HG02571 (cell line): ENCODE results near the gene BRAT1.
"Not testable (repeated sequence)": the region's sequence is repeated elsewhere in the genome, so short reads cannot be mapped to it uniquely, and the experiment has no call there.

Experiments used
- ATAC-seq: cut with Tn5 transposase; IDR thresholded peaks from one replicate; pipeline ENCODE4 v1.9.1; 2021; ENCODE audit warnings: mild to moderate bottlenecking, moderate library complexity; ENCODE audit not compliant: unreplicated experiment

The BRAT1 gene

GRCh38 chr7:2555121-2556052 is at the start of gene BRAT1:
BRAT1 (minus strand) TSS chr7:2555524; CDS start chr7:2554431, 1,093 bp downstream.
- peak; percentile 69 for ATAC-seq

GRCh38 chr7:2604608-2605174 is 49.4 kb upstream of the BRAT1 start:
- ATAC-seq: no peak

- no peak for ATAC-seq
Observed at GRCh38 chr7:2603044-2603965, 48.0 kb upstream of the BRAT1 start.

- ATAC-seq: no peak
Observed at GRCh38 chr7:2602406-2603043, 47.2 kb upstream of the BRAT1 start.

- ATAC-seq: no peak
Observed at GRCh38 chr7:2601907-2602306, 46.6 kb upstream of the BRAT1 start.

- no peak for ATAC-seq
Observed at GRCh38 chr7:2601065-2601464, 45.7 kb upstream of the BRAT1 start.

GRCh38 chr7:2598154-2598823 is 43.0 kb upstream of the BRAT1 start:
- no peak for ATAC-seq

GRCh38 chr7:2597273-2597640 is 41.9 kb upstream of the BRAT1 start:
- ATAC-seq: no peak

DNA sequence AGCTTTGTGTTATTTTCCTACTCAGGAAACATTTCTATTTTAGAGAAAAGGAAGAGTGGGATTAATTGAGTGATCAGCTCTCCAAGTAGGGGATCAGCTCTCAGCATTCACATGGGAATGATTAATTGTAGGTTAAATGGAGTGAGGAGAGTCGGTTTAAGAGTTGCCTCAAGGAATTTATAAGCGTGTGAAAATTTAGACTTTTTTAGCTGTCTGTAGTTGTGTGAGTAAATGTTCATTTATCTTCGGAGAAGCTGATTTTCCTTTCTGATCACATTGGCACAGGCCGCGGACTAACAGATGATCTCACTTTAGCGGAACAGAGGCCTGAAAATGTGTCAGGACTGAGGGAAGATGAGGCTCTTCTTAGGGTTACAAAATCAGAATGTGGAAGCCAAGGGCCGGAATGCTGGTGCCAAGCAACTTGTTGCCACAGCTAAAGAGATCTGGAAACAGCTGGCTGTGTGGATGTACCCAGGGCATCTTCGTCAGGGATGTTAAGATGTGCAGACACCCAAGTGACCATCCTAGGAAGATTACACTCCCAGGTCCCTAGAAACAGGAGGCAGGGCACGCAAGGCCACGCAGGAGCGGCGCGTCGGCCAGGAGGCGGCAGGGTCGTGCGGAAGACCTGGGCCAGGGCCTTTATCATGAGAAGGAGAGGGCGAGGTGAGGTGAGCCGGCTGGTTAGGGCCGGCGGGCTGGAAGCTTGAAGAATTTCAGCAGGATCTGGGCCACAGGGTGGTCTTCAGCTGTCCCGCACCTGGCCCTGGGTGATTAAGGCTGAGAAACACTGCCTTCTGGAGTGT is 41.3 kb upstream of the BRAT1 start:
- ATAC-seq: no peak

- ATAC-seq: no peak
Observed at GRCh38 chr7:2595258-2595860, 40.0 kb upstream of the BRAT1 start.

DNA sequence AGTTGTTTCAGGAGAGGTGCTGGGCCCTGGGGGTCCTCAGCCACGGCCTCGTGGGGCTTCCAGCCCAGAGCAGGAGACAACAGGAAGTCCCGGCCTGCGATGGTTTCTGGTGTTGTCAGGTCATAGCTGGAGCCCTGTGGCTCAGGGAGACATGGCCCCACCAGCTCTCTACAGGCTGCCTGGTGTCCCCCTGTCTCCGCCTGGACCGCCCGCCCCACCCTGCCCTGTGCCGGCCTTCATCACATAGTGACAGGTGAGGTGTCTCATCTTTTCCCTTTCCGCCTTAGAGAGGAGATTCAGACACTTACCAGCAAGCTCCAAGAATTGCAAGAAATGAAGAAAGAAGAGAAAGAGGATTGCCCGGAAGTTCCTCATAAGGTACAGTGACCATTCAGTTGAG is 39.3 kb upstream of the BRAT1 start:
- ATAC-seq: no peak

DNA sequence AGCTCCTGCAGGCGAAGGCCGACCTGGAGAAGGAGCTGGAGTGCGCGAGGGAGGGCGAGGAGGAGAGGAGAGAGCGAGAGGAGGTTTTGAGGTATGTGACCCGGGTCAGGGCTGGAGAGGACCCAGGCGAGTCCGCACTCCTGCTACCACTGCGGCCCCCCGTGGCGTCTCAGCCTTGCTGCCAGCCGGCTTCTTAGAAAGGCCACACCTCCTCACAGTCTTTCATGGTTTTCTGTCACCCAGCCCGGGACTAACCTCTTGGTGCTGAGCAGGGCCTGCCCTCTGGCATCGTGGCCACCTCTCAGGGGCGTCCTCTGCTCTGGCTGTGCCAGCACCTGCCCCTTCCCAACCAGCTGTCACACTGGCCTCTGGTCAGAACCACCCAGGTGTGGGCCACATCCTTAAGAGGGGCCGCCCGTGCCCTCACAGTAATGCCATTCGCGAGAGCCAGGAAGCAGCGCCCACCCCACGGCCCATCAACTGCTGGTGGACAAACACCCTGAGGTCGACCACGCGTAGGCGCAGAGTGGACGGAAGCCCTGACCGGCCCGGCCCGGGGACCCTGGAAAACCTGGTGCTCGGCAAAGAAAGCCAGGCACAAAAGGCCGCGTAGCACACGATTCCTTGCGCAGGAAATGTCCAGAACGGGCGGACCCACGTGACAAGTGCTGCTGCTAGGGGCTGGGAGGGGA is 37.9 kb upstream of the BRAT1 start:
- no peak for ATAC-seq

DNA sequence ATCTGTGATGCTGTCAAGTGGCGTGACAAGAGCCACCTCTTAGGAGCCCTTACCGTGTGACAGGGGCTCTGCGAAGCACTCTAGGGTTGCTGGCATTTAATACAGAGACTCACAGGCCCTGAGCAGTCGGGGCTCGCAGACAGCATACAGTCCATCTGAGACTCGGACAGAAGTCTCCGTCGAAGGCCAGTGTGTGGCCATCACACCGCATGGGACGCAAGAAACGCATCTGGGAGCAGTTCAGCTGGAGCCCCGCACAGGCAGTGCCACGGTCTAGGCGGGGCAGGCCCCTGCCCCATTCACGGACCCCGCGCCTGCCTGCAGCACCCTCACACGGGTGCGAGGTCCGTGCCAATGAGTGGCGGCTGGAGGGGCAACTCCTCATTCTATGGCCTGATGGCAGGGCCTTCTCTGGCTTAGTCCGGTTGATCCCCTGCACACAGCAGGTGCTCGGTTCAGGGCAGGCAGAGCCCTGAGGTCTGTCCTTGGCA is 37.1 kb upstream of the BRAT1 start:
- no peak for ATAC-seq

- ATAC-seq: not testable (repeated sequence)
Observed at GRCh38 chr7:2589941-2590340, 34.6 kb upstream of the BRAT1 start.

GRCh38 chr7:2589341-2589740 is 34.0 kb upstream of the BRAT1 start:
- ATAC-seq: no peak

- no peak for ATAC-seq
Observed at GRCh38 chr7:2587778-2588177, 32.5 kb upstream of the BRAT1 start.

- no peak for ATAC-seq
Observed at GRCh38 chr7:2587134-2587533, 31.8 kb upstream of the BRAT1 start.

GRCh38 chr7:2586326-2587020 is 31.1 kb upstream of the BRAT1 start:
- no peak for ATAC-seq
